Measurements from ENCODE around the gene GPR65.

Gene GPR65

GRCh38 chr14:88005050-88005481 is at the start of gene GPR65:
Gene GPR65 (plus strand): TSS chr14:88005135. CDS start chr14:88010848, 5,713 bp downstream.
- DNase-seq (ENCODE audit: low spot score), result no peak

GRCh38 chr14:87955501-87955900 is 49.4 kb upstream of the GPR65 start:
- no peak for DNase-seq (ENCODE audit: low spot score)
- FAIRE-seq, result no peak

More at GRCh38 chr14:88005050-88005481, at the start of gene GPR65:
- no peak for FAIRE-seq

GRCh38 chr14:87960013-87960787 is 44.7 kb upstream of the GPR65 start:
- FAIRE-seq, result no peak

GRCh38 chr14:87961246-87961645 is 43.7 kb upstream of the GPR65 start:
- no peak for FAIRE-seq
- DNase-seq (ENCODE audit: low spot score), result no peak

More at GRCh38 chr14:87960013-87960787, 44.7 kb upstream of the GPR65 start:
- DNase-seq (ENCODE audit: low spot score), result no peak

- DNase-seq (ENCODE audit: low spot score), result no peak
- FAIRE-seq, result no peak
Observed at GRCh38 chr14:87966816-87967215, 38.1 kb upstream of the GPR65 start.

- no peak for FAIRE-seq
- no peak for DNase-seq (ENCODE audit: low spot score)
Observed at GRCh38 chr14:87967496-87967895, 37.4 kb upstream of the GPR65 start.

- no peak for DNase-seq (ENCODE audit: low spot score)
- FAIRE-seq, result no peak
Observed at GRCh38 chr14:87971010-87971409, 33.9 kb upstream of the GPR65 start.

- DNase-seq (ENCODE audit: low spot score) (no peak), FAIRE-seq (no peak)
Observed at GRCh38 chr14:87975636-87976035, 29.3 kb upstream of the GPR65 start.

GRCh38 chr14:87979689-87980088 is 25.2 kb upstream of the GPR65 start:
- FAIRE-seq, result no peak
- no peak for DNase-seq (ENCODE audit: low spot score)

- FAIRE-seq (no peak), DNase-seq (ENCODE audit: low spot score) (no peak)
Observed at GRCh38 chr14:87989221-87989955, 15.5 kb upstream of the GPR65 start.

- no peak for DNase-seq (ENCODE audit: low spot score)
- FAIRE-seq, result no peak
Observed at GRCh38 chr14:87989956-87990299, 15.0 kb upstream of the GPR65 start.

- no peak for FAIRE-seq
- no peak for DNase-seq (ENCODE audit: low spot score)
Observed at GRCh38 chr14:87990682-87991081, 14.3 kb upstream of the GPR65 start.

- no peak for DNase-seq (ENCODE audit: low spot score)
- FAIRE-seq, result no peak
Observed at GRCh38 chr14:87992346-87992717, 12.6 kb upstream of the GPR65 start.

GRCh38 chr14:87992718-87993628 is 12.0 kb upstream of the GPR65 start, which contains the start of gene GALC:
Gene GALC (minus strand): TSS chr14:87993182. CDS start chr14:87993164, 18 bp downstream.
- no peak for DNase-seq (ENCODE audit: low spot score)
- no peak for FAIRE-seq

GRCh38 chr14:87994974-87995373 is 10.0 kb upstream of the GPR65 start:
- FAIRE-seq, result no peak
- no peak for DNase-seq (ENCODE audit: low spot score)

- FAIRE-seq (no peak), DNase-seq (ENCODE audit: low spot score) (no peak)
Observed at GRCh38 chr14:87995500-87996290, 9.2 kb upstream of the GPR65 start.

GRCh38 chr14:87996291-87996592 is 8.7 kb upstream of the GPR65 start:
- no peak for DNase-seq (ENCODE audit: low spot score)
- no peak for FAIRE-seq

- FAIRE-seq, result no peak
- DNase-seq (ENCODE audit: low spot score), result no peak
Observed at GRCh38 chr14:87998482-87998881, 6.5 kb upstream of the GPR65 start.

- DNase-seq (ENCODE audit: low spot score), result no peak
- FAIRE-seq, result no peak
Observed at GRCh38 chr14:87999277-87999676, 5.7 kb upstream of the GPR65 start.

- no peak for FAIRE-seq
- no peak for DNase-seq (ENCODE audit: low spot score)
Observed at GRCh38 chr14:88002421-88003075, 2.4 kb upstream of the GPR65 start.

Data from RCC 7860 (cell line).